Esophagus (tissue), 2 donors: ENCODE results near the gene DOCK9. TPM values are rescaled to one million over a fixed set of nuclear protein-coding genes. Genes with fewer than 3 reads are reported as not detected.

Experiments
- H3K27ac ChIP-seq, 2 donors: one replicate each; pipeline ENCODE4 v1.5.1; 2013; ENCODE audit warnings: low read depth in 2 of 2, mild to moderate bottlenecking in 2 of 2, inconsistent platforms in 1 of 2, low read length in 1 of 2, moderate library complexity in 1 of 2
- H3K27me3 ChIP-seq, 2 donors: one replicate each; pipeline ENCODE4 v1.6.1; 2013; ENCODE audit warnings: low read length in 2 of 2, control low read depth in 1 of 2, mild to moderate bottlenecking in 1 of 2; ENCODE audit not compliant: insufficient read depth in 2 of 2, control insufficient read depth in 1 of 2
- H3K36me3 ChIP-seq, 2 donors: one replicate each; pipeline ENCODE4 v1.6.1; 2013; ENCODE audit warnings: low read length in 1 of 2; ENCODE audit not compliant: control insufficient read depth in 2 of 2, insufficient read depth in 2 of 2
- H3K4me1 ChIP-seq, 2 donors: one replicate each; pipeline ENCODE4 v1.6.1; 2013; ENCODE audit warnings: low read length in 1 of 2; ENCODE audit not compliant: control insufficient read depth in 2 of 2, insufficient read depth in 2 of 2
- H3K4me3 ChIP-seq, 2 donors: one replicate each; pipeline ENCODE4 v1.5.1; 2013; ENCODE audit warnings: low read length in 2 of 2, mild to moderate bottlenecking in 2 of 2, low read depth in 1 of 2, moderate library complexity in 1 of 2
- H3K9me3 ChIP-seq, 2 donors: one replicate each; pipeline ENCODE4 v1.6.1; 2013; ENCODE audit warnings: mild to moderate bottlenecking in 2 of 2, low read depth in 1 of 2, low read length in 1 of 2, moderate library complexity in 1 of 2; ENCODE audit not compliant: control insufficient read depth in 2 of 2, insufficient read depth in 1 of 2
- WGBS, 2 donors: extraction: QIAGEN DNeasy Blood & Tissue Kit; methylation state at CpG; one replicate each; pipeline ENCODE4 v1.1.7; 2013; 5-methylcytosine and 5-hydroxymethylcytosine counted together
- polyA plus RNA-seq, 2 donors: library from polyadenylated mRNA; stranded (reverse); fragments of 200-250 nt; gene quantifications; one replicate each; pipeline ENCODE4 v1.2.3, GENCODE V29; 2013
- donor health status: healthy with polysubstance abuse.
- donor health status: Bipolar disorder and iron deficiency.

The DOCK9 gene
- polyA plus RNA-seq, 2 donors: 69.1 to 83.1 TPM

DNA sequence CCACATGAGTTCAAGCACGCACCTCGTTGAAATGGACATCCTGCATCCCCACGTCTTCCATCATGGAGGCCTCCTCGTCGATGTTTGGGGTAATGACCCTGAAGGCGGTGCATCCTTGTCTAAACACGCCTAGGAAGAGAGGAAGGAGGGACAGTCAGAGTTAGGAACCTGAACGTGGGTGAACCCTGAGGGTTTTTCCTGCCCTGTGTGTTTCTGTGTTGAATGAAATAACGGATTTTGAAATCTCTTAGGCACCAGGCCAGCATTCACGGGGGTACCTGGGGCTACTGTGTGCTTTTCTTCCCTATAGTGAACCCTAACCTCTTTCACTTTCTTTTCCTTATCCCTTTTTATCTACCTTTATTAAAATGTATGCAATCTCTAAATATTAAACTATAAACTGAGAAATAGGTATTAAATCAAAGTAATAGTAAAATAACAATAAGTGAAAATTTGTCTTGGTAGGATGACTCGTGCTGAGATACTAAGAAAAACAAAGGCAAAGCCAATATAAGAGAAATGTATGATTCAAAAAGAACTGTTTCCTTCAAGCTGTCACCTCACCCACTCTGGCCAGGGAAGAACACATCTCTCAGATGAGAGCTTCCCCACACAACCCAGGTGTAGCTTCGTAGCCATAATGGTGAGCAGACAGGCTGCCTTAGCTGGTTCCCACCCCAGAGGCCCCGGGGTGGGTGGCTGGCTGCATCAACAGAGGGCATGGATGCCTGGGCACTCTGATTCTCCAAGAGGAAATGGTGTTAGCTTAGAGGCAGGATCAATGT lies 153.3 kb downstream of the DOCK9 start:
- no peaks in the 10 kb centered on the region for H3K27me3 ChIP-seq
- WGBS, 2 donors: 64 to 65% methylated on average over 13 of the region's 13 CpGs
- no peaks in the 10 kb centered on the region for H3K9me3 ChIP-seq
- H3K27ac ChIP-seq: peak overlapping the region in 1 of 2 donors; percentile 3
- peaks cover 0 to 2% of the 10 kb centered on the region in 2 donors for H3K4me1 ChIP-seq
- peaks cover 12 to 23% of the 10 kb centered on the region in 2 donors for H3K36me3 ChIP-seq
- no peak overlapping the region for H3K4me3 ChIP-seq

DNA sequence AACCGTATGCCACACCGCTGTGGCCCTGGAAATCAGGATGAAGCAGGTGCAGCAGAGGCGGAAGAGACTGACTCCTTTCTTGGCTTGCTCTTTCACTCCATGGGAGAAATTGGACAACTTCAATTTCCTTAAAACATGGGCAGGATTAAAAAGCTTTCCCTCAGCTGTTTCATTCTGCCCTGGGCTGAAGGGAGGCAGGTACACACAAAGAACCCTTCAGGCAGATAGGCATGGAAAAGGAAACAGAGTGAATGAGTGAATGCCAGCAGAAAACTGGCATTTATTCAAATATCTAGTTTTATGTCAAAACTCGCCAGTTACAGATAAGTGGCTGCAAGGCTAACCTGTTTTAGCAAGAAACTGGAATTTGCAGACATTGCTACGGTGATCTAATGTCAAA lies 154.4 kb downstream of the DOCK9 start:
- WGBS, 2 donors: 49 to 54% methylated on average over 5 of the region's 5 CpGs
- H3K27ac ChIP-seq: peak overlapping the region in 1 of 2 donors; percentile 40
- peaks cover 12 to 21% of the 10 kb centered on the region in 2 donors for H3K36me3 ChIP-seq
- H3K4me1 ChIP-seq: peaks cover 0 to 2% of the 10 kb centered on the region in 2 donors
- no peak overlapping the region for H3K4me3 ChIP-seq
- H3K27me3 ChIP-seq: no peaks in the 10 kb centered on the region
- no peaks in the 10 kb centered on the region for H3K9me3 ChIP-seq

DNA sequence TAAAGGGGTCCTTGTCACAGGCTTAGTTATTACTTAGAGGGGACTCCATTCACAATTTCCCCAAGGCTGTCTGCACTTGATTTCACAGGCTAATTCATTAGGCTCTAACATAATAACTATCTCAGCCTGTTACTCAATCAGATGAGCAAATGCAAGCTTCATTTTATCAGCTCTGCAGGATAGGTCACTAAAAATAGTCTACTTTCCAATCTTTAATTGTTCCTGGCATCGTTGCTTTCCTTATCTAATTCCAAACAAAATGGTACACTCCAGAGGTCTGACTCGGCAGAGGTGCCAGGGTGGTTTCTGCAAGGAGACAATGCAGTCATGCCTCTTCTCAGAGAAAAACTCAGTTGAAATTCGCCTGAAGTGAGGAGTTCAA lies 155.6 kb downstream of the DOCK9 start:
- H3K27ac ChIP-seq: no peak overlapping the region

DNA sequence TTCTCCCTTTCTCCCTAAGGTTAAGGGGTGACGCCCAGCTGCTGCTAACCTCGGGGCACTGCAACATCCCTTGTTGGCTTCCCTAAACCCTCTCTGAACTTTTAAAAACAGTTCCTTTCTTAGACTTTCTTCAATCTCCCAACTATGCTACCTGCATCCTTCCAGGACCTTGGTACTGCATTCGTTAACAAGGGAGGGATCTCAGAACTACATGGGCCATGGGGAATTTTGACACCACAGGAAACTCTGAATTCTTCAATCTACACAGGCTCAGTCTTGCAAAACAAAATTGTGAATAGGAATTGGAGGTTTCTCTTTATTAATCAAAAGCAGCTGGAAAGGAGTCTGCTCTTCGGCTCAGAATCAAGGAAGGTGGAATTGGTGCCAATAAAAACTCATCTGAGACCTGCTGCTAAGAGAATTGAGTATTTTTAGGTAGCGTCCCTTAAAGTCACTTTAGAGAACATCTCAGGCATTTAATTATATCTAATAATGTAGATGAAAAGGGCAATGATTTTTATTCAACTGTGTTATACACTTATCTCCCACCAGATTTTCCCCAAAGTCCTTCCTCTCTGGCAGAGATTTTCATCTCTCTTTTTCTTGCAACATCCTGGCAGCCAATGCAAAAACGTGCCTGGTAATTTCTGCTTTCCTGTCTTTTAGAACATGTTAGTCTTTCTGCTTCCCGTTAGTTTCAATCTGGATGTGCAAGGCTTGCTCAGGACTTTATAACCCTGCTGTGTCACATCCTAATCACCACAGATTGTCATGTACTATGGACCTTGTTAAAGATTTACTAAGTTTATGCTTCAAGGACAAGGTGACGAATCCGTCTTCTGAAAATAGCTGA lies 156.3 kb downstream of the DOCK9 start:
- Histone ChIP-seq H3K36me3 (peaks cover 4 to 14% of the 10 kb centered on the region in 2 donors), H3K4me3 (no peak overlapping the region), H3K4me1 (peaks cover 0 to 2% of the 10 kb centered on the region in 2 donors), H3K27me3 (no peaks in the 10 kb centered on the region), H3K27ac (peak overlapping the region in 1 of 2 donors; percentile 62), H3K9me3 (no peaks in the 10 kb centered on the region)
- WGBS, 2 donors: 45 to 53% methylated on average over 9 of the region's 9 CpGs

More for the DNA sequence above, 155.6 kb downstream of the DOCK9 start:
- no peaks in the 10 kb centered on the region for H3K27me3 ChIP-seq
- 36 to 48% methylated on average over 3 of the region's 3 CpGs for WGBS, 2 donors
- no peaks in the 10 kb centered on the region for H3K9me3 ChIP-seq
- peaks cover 0 to 2% of the 10 kb centered on the region in 2 donors for H3K4me1 ChIP-seq
- H3K4me3 ChIP-seq: no peak overlapping the region
- peaks cover 4 to 13% of the 10 kb centered on the region in 2 donors for H3K36me3 ChIP-seq

DNA sequence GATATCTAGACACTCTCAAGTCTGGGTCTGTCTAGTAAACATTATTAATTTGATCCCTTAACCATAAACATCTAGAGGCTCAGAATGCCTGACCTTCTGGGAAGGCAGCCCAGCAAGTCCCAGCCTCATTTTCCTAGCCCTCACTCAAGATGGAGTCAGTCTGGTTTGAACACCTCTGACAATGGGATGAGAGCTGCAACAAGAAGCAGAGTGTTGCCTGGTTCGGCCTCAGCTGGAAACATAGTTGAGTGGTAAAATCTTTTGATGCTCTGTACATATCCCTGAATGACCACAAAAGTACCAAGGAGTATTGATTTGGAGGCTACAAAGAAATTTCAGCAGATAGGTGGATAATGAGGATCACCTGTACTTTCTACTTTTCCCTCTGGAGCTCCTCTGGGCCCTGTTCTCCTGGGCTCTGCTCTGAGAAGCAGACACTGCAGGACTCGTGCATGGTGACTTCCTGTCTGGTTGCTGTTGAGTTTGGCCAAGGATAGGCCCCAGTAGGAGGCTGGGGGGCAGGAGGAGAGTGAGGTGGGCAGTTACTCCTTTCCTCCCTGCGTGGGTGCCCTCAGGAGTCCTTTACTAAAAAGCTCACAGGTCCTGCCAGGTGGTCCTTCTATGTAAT lies 157.0 kb downstream of the DOCK9 start:
- H3K27ac ChIP-seq: peak overlapping the region in 1 of 2 donors; percentile 62
- no peaks in the 10 kb centered on the region for H3K27me3 ChIP-seq
- no peak overlapping the region for H3K4me3 ChIP-seq
- 62 to 64% methylated on average over 3 of the region's 3 CpGs for WGBS, 2 donors
- H3K4me1 ChIP-seq: peaks cover 0 to 2% of the 10 kb centered on the region in 2 donors
- peaks cover 4 to 20% of the 10 kb centered on the region in 2 donors for H3K36me3 ChIP-seq
- H3K9me3 ChIP-seq: no peaks in the 10 kb centered on the region

DNA sequence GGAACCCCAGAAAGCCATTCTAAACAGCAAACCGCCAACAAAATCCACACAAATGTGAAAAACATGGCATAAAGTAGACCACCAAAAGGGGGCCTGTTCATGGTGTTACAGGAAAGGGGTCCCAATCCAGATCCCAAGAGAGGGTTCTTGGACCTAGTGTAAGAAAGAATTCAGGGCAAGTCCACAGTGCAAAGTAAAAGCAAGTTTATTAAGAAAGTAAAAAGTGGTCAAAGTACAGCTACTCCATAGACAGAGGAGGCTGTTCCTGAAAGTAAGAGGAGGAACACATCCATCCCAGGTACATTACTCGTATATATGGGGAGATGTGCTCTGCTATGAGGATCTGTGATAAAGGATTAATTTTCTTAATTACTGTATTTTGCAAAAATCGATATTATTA lies 157.6 kb downstream of the DOCK9 start:
- H3K27ac ChIP-seq: no peak overlapping the region
- WGBS, 2 donors: 92 to 95% methylated on average over 3 of the region's 3 CpGs
- no peaks in the 10 kb centered on the region for H3K27me3 ChIP-seq
- peaks cover 0 to 2% of the 10 kb centered on the region in 2 donors for H3K4me1 ChIP-seq
- no peaks in the 10 kb centered on the region for H3K9me3 ChIP-seq
- H3K36me3 ChIP-seq: peaks cover 4 to 20% of the 10 kb centered on the region in 2 donors
- H3K4me3 ChIP-seq: no peak overlapping the region

DNA sequence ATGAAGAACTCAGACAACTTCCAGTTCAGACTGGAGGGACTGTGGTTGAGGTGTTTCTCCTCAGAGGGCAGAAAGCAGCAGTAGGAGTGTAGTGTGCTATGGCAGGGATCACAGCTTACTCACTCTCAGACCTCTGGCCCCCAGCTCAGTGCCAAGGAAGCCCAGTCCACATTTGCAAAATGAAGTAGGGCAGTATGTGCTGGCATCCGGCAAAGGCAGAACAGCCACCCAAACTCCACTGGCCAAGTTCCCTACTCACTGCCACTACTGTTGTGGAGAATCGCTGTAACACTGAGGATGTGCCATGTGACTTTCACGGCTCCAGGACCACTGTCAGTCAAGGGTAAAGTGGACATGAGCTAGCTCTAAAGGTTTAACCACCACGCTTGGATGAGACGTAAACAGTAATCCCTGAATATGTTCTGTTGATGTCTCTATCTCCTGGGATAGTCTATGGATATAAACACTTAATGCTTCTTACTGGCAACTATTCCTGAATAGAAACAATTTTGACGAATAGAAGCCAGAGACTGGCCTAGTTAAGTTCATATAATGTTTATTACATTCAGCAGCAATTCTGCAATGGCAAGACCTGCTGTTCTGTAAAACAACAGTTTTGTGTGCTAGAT lies 158.4 kb downstream of the DOCK9 start:
- Histone ChIP-seq H3K27ac (no peak overlapping the region), H3K4me1 (peaks cover 0 to 2% of the 10 kb centered on the region in 2 donors), H3K27me3 (no peaks in the 10 kb centered on the region), H3K4me3 (no peak overlapping the region), H3K9me3 (no peaks in the 10 kb centered on the region), H3K36me3 (peaks cover 4 to 17% of the 10 kb centered on the region in 2 donors)
- 82 to 88% methylated on average over 6 of the region's 6 CpGs for WGBS, 2 donors

DNA sequence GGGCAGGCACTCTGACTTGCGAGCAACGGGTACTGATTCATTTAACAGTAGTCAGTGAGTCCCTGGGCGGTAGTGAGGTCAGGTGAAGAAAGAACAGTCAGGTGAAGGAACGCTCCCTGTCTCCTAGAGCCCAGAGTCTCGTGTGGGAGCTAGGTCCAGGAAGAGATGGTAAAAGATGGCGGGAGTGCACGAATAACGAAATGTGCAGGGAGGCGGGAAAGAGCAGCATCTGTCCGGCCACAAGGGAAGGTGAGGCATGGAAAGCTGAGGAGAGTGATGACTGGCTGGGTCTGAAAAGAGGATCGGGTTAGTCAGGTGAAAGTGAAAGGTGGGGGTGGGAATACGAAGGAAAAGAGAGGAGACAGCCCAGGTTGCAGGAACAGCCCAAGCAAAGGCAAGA lies 161.5 kb downstream of the DOCK9 start:
- H3K4me3 ChIP-seq: no peak overlapping the region
- no peak overlapping the region for H3K27ac ChIP-seq
- no peaks in the 10 kb centered on the region for H3K9me3 ChIP-seq
- WGBS, 2 donors: 96 to 98% methylated on average over 12 of the region's 12 CpGs
- H3K27me3 ChIP-seq: no peaks in the 10 kb centered on the region
- H3K36me3 ChIP-seq: peaks cover 0 to 14% of the 10 kb centered on the region in 2 donors
- no peaks in the 10 kb centered on the region for H3K4me1 ChIP-seq

DNA sequence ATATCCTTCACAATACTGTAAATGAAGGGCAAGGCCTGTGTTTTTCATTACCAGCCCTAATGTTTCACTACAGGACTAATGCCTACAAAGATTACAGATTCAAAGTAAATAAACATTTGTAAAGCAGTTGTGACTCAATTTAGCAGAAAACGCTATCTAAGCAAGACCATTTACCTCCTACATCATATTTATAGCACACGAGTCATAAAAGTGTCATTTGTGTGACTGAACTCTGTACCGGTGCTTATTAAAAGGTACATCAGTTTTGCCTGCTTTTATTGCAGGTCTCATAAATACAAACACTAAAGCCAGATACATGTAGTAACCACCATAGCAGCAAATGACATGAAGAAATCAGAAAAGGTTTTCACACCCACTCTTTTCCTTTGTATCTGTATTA lies 163.9 kb downstream of the DOCK9 start:
- Histone ChIP-seq H3K9me3 (no peaks in the 10 kb centered on the region), H3K36me3 (peaks cover 10 to 14% of the 10 kb centered on the region in 2 donors), H3K4me3 (no peak overlapping the region), H3K27me3 (no peaks in the 10 kb centered on the region), H3K4me1 (no peaks in the 10 kb centered on the region), H3K27ac (no peak overlapping the region)
- 77 to 80% methylated on average over 3 of the region's 3 CpGs for WGBS, 2 donors
